Body of pancreas (tissue), 4 donors: ENCODE results near the gene ELF1.

ENCODE experiments used
- CTCF ChIP-seq, 7 experiments: fragments of 450-650 bp in 4 of 7; fragments of 200-600 bp in 3 of 7; sonication (generic) in 3 of 7; IDR thresholded peaks; one replicate each; pipeline ENCODE4 v1.5.1; 2016 to 2019; ENCODE audit warnings: antibody characterized with exemption in 7 of 7
- POLR2A ChIP-seq, 3 donors: fragments of 450-650 bp; IDR thresholded peaks; one replicate each; pipeline ENCODE4 v1.6.1; 2016; ENCODE audit warnings: antibody characterized with exemption in 3 of 3, mild to moderate bottlenecking in 2 of 3

GRCh38 chr13:40963927-40964326, 55.2 kb downstream of the ELF1 start:
- TF ChIP-seq CTCF (IDR thresholded peaks at IDR 0.05) (no peak), POLR2A (IDR thresholded peaks at IDR 0.05) (no peak)
